ENCODE results near the gene DND1. TPM values are rescaled to one million over a fixed set of nuclear protein-coding genes. Genes with fewer than 3 reads are reported as not detected.
"Not testable (repeated sequence)": the region's sequence is repeated elsewhere in the genome, so short reads cannot be mapped to it uniquely, and the experiment has no call there.

Gene DND1
- total and polyA plus RNA-seq, 2 donors = 0.96 TPM; not detected in 1

GRCh38 chr5:140690941-140691924, 17.9 kb upstream of the DND1 start, which contains the start of the genes HARS1 and HARS2:
TSS of gene HARS1 (minus strand) at chr5:140691370. CDS start at chr5:140691304, 66 bp downstream.
TSS of gene HARS2 (plus strand) at chr5:140691455. CDS start at chr5:140691649, 194 bp downstream.
- peak within 1 kb of the TSS; percentile 38 for H3K27ac ChIP-seq (ENCODE audit: low read depth)
- peak within 1 kb of the TSS; percentile 66 for H3K4me3 ChIP-seq (ENCODE audit: low read depth, low read length)
- peaks cover 1% of the 10 kb centered on the region for H3K36me3 ChIP-seq (ENCODE audit: insufficient read depth)
- no peaks in the 10 kb centered on the region for H3K4me1 ChIP-seq (ENCODE audit: insufficient read depth)
- peak; percentile 80 for DNase-seq (ENCODE audit: extremely low spot score)
- WGBS = under 1% methylated on average over 61 of the region's 61 CpGs

GRCh38 chr5:140690376-140690932, 17.1 kb upstream of the DND1 start:
- no peak overlapping the region for H3K27ac ChIP-seq (ENCODE audit: low read depth)
- no peaks in the 10 kb centered on the region for H3K4me1 ChIP-seq (ENCODE audit: insufficient read depth)
- no peak for DNase-seq (ENCODE audit: extremely low spot score)
- WGBS = 51% methylated on average over 8 of the region's 8 CpGs
- H3K4me3 ChIP-seq (ENCODE audit: low read depth, low read length) = peak overlapping the region; percentile 66
- H3K36me3 ChIP-seq (ENCODE audit: insufficient read depth) = peaks cover 1% of the 10 kb centered on the region

GRCh38 chr5:140678993-140679392, 5.6 kb upstream of the DND1 start:
- Histone ChIP-seq H3K36me3 (ENCODE audit: insufficient read depth) (peaks cover 4% of the 10 kb centered on the region), H3K4me3 (ENCODE audit: low read depth, low read length) (no peak overlapping the region), H3K27ac (ENCODE audit: low read depth) (no peak overlapping the region), H3K4me1 (ENCODE audit: insufficient read depth) (no peaks in the 10 kb centered on the region)
- DNase-seq (ENCODE audit: extremely low spot score) = no peak
- WGBS = 95% methylated on average over 7 of the region's 7 CpGs

- Histone ChIP-seq H3K4me3 (ENCODE audit: low read depth, low read length) (no peak overlapping the region), H3K4me1 (ENCODE audit: insufficient read depth) (no peaks in the 10 kb centered on the region), H3K27ac (ENCODE audit: low read depth) (no peak overlapping the region), H3K36me3 (ENCODE audit: insufficient read depth) (peaks cover 4% of the 10 kb centered on the region)
- DNase-seq (ENCODE audit: extremely low spot score) = no peak
- WGBS = 83% methylated on average over 3 of the region's 3 CpGs
These were observed 4.6 kb upstream of the DND1 start for GRCh38 chr5:140677947-140678346.

GRCh38 chr5:140674629-140675028, 1.3 kb upstream of the DND1 start:
- Histone ChIP-seq H3K27ac (ENCODE audit: low read depth) (no peak overlapping the region), H3K4me1 (ENCODE audit: insufficient read depth) (no peaks in the 10 kb centered on the region), H3K4me3 (ENCODE audit: low read depth, low read length) (no peak overlapping the region), H3K36me3 (ENCODE audit: insufficient read depth) (no peaks in the 10 kb centered on the region)
- no peak for DNase-seq (ENCODE audit: extremely low spot score)
- WGBS = 92% methylated on average over 4 of the region's 4 CpGs

GRCh38 chr5:140674211-140674610, 835 bp upstream of the DND1 start:
- WGBS = 83% methylated on average over 2 of the region's 2 CpGs
- no peaks in the 10 kb centered on the region for H3K4me1 ChIP-seq (ENCODE audit: insufficient read depth)
- H3K4me3 ChIP-seq (ENCODE audit: low read depth, low read length) = no peak overlapping the region
- DNase-seq (ENCODE audit: extremely low spot score) = no peak
- no peaks in the 10 kb centered on the region for H3K36me3 ChIP-seq (ENCODE audit: insufficient read depth)
- H3K27ac ChIP-seq (ENCODE audit: low read depth) = no peak overlapping the region

GRCh38 chr5:140672455-140673186, 755 bp downstream of the DND1 start:
- Histone ChIP-seq H3K4me3 (ENCODE audit: low read depth, low read length) (no peak overlapping the region), H3K36me3 (ENCODE audit: insufficient read depth) (no peaks in the 10 kb centered on the region), H3K4me1 (ENCODE audit: insufficient read depth) (no peaks in the 10 kb centered on the region), H3K27ac (ENCODE audit: low read depth) (no peak overlapping the region)
- DNase-seq (ENCODE audit: extremely low spot score) = no peak
- WGBS = 44% methylated on average over 70 of the region's 70 CpGs

GRCh38 chr5:140671472-140672125, 1.8 kb downstream of the DND1 start:
- no peak for DNase-seq (ENCODE audit: extremely low spot score)
- H3K4me3 ChIP-seq (ENCODE audit: low read depth, low read length) = no peak overlapping the region
- H3K27ac ChIP-seq (ENCODE audit: low read depth) = no peak overlapping the region
- H3K4me1 ChIP-seq (ENCODE audit: insufficient read depth) = no peaks in the 10 kb centered on the region
- no peaks in the 10 kb centered on the region for H3K36me3 ChIP-seq (ENCODE audit: insufficient read depth)
- 93% methylated on average over 6 of the region's 7 CpGs for WGBS

- H3K36me3 ChIP-seq (ENCODE audit: insufficient read depth); H3K4me1 ChIP-seq (ENCODE audit: insufficient read depth); H3K4me3 ChIP-seq (ENCODE audit: low read depth, low read length); DNase-seq (ENCODE audit: extremely low spot score); H3K27ac ChIP-seq (ENCODE audit: low read depth): not testable (repeated sequence)
- 97% methylated on average over 4 of the region's 4 CpGs for WGBS
These were observed 2.3 kb downstream of the DND1 start for GRCh38 chr5:140671035-140671434.

- under 1% methylated on average over 54 of the region's 54 CpGs for WGBS
These were observed 8.8 kb downstream of the DND1 start, which contains the start of gene WDR55 for GRCh38 chr5:140664359-140665119. TSS of gene WDR55 (plus strand) at chr5:140664904. CDS start at chr5:140664913, 9 bp downstream.

GRCh38 chr5:140664030-140664358, 9.4 kb downstream of the DND1 start:
- Histone ChIP-seq H3K36me3 (ENCODE audit: insufficient read depth) (peaks cover 9% of the 10 kb centered on the region), H3K27ac (ENCODE audit: low read depth) (no peak overlapping the region), H3K4me3 (ENCODE audit: low read depth, low read length) (peak overlapping the region; percentile 58), H3K4me1 (ENCODE audit: insufficient read depth) (no peaks in the 10 kb centered on the region)
- 7% methylated on average over 18 of the region's 18 CpGs for WGBS
- DNase-seq (ENCODE audit: extremely low spot score) = no peak

More at GRCh38 chr5:140664359-140665119, 8.8 kb downstream of the DND1 start, which contains the start of gene WDR55:
- Histone ChIP-seq H3K4me3 (ENCODE audit: low read depth, low read length) (peak within 1 kb of the TSS; percentile 58), H3K36me3 (ENCODE audit: insufficient read depth) (peaks cover 6% of the 10 kb centered on the region), H3K27ac (ENCODE audit: low read depth) (peak within 1 kb of the TSS; percentile 46), H3K4me1 (ENCODE audit: insufficient read depth) (no peaks in the 10 kb centered on the region)
- DNase-seq (ENCODE audit: extremely low spot score) = peak; percentile 85

GRCh38 chr5:140660371-140660770, 13.0 kb downstream of the DND1 start:
- not testable (repeated sequence) for H3K4me1 ChIP-seq (ENCODE audit: insufficient read depth); H3K4me3 ChIP-seq (ENCODE audit: low read depth, low read length); DNase-seq (ENCODE audit: extremely low spot score); H3K27ac ChIP-seq (ENCODE audit: low read depth)
- 81% methylated on average over 6 of the region's 6 CpGs for WGBS
- H3K36me3 ChIP-seq (ENCODE audit: insufficient read depth) = peaks cover 16% of the 10 kb centered on the region

Measured in urinary bladder (tissue), 4 donors.